ENCODE data around the gene UAP1L1.

UAP1L1 gene

DNA sequence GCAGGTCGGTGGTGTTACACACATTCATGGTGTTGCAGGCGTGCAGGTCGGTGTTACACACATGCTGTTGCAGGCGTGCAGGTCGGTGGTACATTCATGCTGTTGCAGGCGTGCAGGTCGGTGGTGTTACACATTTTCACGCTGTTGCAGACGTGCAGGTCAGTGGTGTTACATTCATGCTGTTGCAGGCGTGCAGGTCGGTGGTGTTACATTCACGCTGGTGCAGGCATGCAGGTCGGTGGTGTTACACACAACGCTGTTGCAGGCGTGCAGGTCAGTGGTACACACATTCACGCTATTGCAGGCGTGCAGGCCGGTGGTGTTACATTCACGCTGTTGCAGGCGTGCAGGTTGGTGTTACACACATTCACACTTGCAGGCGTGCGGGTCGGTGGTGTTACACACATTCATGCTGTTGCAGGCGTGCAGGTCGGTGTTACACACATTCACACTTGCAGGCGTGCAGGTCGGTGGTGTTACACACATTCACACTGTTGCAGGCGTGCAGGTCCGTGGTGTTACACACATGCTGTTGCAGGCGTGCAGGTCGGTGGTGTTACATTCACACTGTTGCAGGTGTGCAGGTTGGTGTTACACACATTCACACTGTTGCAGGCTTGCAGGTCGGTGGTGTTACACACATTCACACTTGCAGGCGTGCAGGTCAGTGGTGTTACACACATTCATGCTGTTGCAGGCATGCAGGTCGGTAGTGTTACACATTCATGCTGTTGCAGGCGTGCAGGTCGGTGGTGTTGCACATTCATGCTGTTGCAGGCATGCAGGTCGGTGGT is 26.1 kb downstream of the UAP1L1 start:
- DNase-seq: no peak

DNA sequence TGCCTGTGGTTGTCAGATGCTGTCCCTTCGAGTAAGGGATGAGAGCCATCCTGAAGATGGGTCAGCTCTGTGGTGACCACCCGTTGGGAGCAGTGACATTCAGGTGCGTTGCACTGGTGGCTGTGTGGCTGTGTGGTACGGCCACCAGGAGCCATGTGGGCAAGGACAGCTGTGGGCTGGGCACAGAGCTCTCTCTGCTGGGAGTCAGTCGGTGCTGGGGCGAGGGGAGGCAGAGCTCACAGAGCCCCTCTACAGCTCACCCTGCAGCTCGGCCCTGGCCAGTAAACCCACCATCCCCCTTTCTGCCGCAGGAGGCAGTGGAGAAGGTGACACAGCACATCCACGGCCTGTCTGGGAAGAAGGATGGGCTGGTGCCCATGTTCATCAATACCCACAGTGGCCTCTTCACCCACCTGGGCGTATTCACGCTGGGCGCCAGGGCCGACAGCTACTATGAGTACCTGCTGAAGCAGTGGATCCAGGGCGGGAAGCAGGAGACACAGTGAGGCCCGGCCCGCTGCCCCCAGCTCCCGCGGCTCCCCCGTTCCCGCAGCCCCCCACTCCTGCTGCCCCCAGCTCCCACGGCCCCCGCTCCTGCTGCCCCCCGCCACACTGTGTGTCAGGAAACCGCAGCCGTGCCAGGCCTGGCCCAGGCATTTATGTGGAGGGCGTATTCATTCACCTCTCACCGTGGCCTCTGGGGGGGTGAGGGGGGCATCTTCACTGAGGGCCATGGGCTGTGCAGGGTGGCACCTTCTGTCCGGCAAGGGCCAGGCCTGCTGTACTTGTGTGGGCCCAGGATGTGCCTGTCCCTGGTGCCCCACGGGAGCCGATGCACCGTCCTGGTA is 28.7 kb downstream of the UAP1L1 start:
- no peak for DNase-seq

GRCh38 chr9:137106662-137107250 is 29.4 kb downstream of the UAP1L1 start:
- no peak for DNase-seq

DNA sequence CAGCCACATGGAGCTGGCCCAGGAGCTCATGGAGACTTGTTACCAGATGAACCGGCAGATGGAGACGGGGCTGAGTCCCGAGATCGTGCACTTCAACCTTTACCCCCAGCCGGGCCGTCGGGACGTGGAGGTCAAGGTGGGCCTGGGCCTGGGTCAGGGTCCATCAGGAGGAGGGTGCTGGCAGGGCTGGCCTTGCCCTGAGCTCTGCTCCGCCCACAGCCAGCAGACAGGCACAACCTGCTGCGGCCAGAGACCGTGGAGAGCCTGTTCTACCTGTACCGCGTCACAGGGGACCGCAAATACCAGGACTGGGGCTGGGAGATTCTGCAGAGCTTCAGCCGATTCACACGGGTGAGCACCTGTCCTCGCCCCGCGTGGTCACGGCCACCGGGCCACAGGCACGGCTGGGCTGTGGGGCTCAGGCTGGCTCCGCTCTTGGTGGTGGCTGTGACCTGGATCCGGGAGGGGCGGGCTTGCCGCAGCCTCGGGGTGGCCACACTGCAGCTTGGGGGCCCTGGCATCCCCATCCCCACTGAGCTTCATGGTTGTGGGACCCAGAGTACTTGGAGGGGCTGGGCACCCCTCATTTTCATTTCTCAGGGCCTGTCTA is 30.1 kb downstream of the UAP1L1 start:
- no peak for DNase-seq

DNA sequence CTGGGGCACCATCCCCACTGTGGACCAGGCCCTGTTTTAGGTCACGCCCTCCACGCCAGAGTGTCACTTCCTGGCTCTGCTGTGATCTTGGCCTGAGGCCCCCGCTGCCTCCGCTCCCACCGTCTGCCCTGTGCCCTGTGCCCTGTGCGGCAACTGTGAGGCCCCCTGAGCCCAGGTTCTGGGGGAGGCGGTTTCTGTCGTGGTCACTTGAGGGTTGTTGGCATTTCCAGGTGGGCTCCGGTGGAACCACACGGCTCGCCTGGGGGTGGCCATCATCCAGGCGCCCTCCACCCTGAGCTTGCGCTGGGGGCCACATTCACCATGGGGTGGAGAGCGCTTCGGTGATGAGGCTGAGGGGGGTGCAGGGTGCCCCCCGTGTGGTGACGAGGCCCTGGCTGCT is 30.7 kb downstream of the UAP1L1 start:
- no peak for DNase-seq

GRCh38 chr9:137108608-137109249 is 31.4 kb downstream of the UAP1L1 start:
- DNase-seq: no peak

DNA sequence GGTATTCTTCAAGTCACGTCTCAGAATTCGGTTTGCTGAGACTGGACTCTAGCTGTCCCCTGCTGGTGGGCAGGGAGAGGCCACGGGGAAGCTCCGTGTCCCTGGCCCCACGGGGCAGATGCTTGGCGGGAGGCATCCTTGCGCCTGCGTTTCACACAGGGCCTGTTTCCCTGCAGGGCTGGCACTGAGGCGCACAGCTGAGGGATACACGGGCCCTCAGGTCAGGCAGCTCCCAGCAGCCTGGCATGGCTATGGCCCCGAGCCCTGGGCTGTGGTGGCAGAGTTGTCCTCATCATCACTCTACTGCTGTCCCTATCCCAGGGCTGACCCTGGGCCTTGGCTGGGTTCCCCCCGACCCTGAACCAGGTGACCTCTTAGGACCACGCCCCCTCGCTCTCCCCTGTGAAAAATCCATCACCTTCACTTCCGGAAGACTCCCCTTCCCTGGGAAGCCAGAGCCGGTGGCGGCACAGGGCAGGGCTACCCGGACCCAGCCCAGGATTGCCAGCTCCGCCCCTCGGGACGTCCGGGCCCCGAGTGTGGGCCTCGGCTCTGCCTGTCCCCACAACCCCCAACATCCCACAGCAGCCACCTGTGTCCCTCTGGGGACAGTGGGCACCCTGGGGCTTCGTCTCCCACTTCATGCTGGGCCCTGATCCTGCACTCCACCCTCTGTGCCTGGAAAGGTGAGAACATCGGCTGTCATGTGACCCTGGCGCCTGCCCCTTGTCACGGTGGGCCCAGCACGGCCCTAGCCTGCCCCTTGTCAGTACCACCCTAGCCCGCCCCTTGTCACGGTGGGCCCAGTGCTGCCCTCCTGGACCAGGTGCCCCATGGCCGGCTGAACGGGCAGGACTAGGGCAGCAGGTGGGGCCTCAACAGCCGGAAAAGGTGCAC is 32.2 kb downstream of the UAP1L1 start:
- no peak for DNase-seq

GRCh38 chr9:137110147-137110910 is 33.0 kb downstream of the UAP1L1 start:
- no peak for DNase-seq

DNA sequence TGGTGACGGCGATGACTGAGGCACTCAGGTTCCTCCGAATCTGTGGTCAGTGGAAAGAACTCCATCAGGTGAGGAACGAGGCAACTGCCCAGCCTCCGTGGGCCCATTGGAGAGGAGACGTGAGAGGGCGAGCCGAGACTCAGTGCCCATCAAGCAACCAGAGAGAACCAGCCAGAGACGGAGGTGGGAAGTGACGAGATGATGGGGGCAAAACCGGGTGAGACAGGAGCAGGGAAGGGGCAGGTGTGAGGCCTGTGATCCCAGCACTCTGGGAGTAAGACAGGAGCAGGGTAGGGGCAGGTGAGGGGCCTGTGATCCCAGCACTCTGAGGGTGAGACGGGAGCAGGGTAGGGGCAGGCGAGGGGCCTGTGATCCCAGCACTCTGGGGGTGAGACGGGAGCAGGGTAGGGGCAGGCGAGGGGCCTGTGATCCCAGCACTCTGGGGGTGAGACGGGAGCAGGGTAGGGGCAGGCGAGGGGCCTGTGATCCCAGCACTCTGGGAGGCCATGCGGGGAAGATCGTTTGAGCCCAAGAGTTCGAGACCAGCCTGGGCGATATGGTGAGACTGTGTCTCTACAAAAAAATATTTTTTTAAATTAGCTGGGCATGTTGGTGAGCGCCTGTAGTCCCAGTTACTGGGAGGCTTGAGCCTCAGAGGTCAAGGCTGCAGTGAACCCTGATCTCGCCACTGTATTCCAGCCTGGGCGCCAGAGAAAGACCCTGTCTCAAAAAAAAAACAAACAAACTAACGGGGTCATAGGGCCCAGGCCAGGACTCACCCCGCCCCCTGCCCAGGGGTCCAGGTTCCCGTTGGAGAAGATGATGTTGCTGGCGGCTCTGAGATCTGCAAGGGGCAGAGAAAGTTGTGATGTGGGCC is 33.8 kb downstream of the UAP1L1 start:
- no peak for DNase-seq

DNA sequence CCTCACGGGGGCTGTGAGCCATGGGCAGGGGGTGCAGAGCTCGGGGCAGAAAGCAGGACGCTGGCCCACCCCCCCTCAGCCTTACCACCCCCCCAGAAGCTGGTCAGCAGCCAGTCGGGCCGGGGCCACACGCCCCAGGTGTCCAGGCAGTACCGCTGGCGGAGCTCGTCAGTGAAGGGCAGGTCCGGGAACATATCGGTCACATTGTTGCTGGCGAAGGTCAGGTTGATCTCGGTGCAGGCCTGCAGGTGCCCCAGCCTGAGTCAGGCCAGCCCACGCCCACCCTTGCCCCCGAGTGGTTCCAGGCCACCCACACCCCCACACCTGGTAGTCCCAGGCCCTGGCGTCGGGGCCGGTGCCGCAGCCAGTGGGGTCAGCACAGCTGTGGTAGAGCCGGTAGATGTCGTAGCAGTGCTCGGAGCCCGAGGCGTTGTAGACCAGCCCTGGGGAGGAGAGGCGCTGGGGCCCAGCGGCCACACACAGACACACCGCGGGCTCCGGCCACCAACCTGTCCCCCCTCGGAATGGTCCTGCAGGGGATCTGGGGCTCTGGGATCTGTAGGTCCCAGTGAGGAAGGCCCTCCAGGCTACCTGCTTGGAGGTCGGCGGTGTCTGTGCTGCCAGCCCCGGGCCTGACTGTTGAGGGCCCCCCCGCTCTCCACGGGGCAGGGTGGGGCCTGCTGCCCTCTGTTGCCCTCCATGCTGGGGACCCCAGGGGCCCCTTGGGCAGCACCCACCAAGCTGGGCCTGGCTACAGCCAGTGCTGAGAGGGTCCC is 34.7 kb downstream of the UAP1L1 start:
- DNase-seq: no peak

DNA sequence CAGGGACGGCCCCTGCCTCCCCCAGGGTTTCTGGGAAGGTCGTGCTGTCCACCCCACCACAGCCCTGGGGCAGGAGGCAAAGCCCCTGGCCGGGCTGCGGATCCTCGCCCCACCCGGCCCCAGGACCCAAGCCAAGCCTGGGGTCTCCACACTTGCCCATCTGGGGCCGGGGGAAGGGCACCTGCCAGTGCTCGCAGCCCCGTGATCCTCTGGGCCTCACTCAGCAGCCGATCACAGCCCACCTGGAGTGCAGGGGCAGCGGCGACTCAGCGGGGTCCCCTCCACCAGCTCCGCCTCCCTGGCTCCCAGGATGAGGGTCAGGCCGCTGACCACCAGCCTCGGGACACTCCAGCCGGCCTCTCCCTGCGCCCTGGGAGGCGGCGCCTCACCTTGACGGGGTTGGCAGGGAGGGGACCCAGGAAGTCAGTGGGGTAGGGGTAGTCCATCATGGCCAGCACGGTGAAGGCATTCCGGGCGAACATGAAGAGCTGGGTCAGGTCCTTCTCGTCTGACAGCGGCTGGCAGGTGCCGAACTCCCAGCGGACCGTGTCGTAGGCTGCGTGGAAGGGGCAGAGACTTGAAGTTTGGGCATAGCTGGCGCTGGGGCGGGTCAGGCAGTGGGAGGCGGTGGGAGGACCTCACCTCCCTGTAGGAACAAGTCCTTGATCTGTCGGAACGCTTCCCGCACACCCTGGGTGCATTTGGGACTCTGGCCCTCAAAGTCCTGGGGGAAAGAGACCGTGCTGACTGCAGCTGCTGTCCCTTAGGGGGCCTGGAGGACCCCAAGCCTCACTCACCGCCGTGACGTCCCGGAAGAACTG is 35.5 kb downstream of the UAP1L1 start:
- DNase-seq: no peak

DNA sequence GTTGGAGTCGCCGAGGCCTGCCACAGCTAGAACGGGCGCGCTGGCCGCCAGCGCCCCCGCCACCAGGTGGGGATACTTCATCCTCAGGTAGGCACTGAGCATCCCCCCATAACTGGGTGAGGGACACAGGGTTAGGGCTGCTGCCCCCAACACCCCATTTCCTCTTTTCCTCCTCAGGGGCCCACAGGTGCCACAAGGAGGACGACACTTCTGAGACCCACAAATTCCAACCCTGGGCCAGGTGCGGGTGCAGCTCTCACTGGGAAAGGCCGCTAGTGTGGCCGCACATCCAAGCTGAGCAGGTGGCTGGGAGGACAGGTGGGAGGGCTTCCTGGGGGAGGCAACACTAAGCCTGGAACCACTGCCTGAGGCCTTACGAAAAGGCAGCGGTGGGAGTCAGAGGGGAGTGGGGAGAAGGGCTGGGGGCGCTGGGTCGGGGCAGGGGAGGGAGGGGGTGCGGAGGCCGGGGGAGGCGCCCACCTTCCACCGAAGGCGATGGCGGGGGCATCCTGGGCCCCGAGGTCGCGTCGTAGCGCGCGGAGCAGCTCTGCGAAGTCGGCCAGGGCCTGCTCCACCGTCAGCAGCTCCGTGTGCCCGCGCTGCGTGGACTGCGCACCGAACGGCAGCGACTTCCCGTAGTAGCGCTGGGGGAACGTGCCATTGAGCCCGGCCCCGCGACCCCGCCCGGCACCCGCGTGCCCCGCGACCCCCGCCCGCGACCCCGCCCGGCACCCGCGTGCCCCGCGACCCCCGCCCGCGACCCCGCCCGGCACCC is 36.3 kb downstream of the UAP1L1 start:
- DNase-seq: no peak

DNA sequence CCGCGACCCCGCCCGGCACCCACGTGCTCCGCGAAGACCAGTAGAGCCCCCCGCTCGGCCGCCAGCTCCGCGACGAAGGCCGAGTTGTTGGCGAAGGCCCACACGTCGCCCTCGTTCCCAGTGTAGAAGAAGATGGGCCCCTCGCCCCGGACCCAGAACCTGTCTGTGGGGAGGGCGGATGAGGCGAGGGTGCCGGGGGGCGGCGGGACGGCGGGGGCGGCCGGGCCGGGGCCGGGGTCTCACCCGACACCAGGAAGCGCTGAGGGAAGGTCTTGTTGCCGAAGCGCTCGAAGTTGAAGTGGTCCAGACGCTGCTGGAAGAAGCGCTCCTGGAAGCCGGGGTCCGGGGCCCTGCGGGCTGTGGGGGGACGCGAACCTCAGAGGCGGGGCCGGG is 36.9 kb downstream of the UAP1L1 start:
- DNase-seq: no peak

- DNase-seq: no peak
Measured at GRCh38 chr9:137114613-137115393, 37.5 kb downstream of the UAP1L1 start, which contains the start of gene DPP7. Gene DPP7 (minus strand): TSS chr9:137114733. CDS start chr9:137114713, 20 bp downstream.

- no peak for DNase-seq
Measured at GRCh38 chr9:137115394-137116026, 38.2 kb downstream of the UAP1L1 start.

DNA sequence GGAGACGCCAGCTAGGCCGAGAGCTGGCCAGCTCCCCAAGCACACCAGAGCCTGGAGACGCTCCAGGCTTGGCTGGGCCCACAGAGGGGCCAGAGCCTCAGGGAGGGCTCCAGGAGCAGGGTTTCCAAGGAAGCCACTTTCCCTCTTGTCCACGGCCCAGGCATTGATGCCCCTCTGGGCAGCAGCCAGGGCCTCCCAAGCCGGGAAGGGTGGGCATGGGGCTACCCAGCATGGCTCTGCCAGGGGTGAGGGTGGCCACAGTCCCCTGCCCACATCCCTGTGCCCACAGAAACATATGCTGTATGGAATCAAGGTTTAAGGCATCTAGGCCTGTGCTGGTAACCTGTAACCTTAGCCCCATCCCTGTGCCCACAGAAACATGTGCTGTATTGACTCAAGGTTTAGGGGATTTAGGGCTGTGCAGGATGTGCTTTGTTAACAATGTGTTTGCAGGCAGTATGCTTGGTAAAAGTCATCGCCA is 38.8 kb downstream of the UAP1L1 start:
- DNase-seq: no peak

Measured in DMS79 (cell line).